ENCODE results near the gene EIF6.
A peak's percentile ranks its signal among the peaks of the same experiment; 100 is the strongest.
"Not testable (repeated sequence)": the region's sequence is repeated elsewhere in the genome, so short reads cannot be mapped to it uniquely, and the experiment has no call there.

EIF6 gene

DNA sequence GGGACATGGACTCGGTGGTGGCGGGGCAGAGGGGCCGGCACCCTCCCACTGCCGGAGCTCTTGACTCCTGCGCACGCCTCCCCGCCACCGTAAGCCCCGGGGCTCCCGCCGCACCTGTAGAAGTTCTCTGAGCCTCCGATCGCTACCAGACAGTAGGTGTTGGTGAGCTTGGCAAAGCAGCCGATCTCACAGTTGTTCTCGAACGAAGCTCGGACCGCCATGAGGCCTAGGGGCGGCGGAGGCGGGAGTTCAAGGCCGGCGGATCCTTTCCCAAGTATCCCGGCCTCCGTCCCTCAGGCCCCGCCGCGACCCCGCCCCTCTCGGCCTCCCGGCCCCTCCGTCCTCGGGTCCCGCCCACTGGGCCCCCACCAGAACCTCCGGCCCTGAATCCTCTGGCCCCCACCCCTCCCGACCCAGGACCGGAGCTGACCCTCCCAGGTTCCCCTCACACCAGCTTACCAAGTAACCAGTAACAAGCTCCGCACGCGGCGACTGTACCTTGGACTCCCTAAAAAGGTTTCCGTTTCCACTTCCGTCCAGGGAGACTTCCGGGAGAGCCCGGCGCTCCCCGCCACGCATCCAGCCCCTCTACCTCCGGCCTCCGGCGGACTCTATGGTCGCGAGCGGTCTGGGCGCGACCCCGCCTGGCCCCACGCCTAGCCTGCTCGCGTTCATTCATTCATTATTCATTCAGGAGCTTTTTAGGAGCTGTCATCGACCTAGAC is at the start of gene EIF6:
Gene EIF6, minus strand, starts transcription at position 506 of the 725 bp plus-strand sequence. Its CDS starts 285 bp downstream, at position 221.
- peak; percentile 50 to 64 for DNase-seq (ENCODE audit: low read depth in 2 of 2)

DNA sequence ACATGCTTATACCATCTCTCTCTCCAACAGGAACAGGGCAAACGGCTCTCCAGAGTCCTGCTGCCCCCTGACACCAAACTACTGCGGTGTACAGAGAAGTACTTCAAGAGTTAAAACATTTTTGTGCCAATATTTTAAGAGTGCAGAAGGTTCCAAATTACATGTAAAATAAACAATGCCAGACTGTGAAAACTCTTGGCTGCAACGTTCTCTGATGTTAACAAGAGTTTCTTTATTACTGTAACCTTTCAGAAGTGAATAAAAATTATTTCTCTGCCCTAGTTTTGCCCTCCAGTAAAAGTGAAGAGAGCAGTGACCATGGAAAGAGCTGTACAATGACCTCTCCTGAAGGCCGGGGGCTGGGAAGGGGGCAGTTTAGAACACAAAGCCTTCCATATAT is 49.0 kb upstream of the EIF6 start:
- no peak for DNase-seq (ENCODE audit: low read depth in 2 of 2)

GRCh38 chr20:35332540-35333200 is 48.1 kb upstream of the EIF6 start:
- DNase-seq (ENCODE audit: low read depth in 2 of 2): no peak

GRCh38 chr20:35329435-35330139 is 45.0 kb upstream of the EIF6 start:
- DNase-seq (ENCODE audit: low read depth in 2 of 2): no peak

DNA sequence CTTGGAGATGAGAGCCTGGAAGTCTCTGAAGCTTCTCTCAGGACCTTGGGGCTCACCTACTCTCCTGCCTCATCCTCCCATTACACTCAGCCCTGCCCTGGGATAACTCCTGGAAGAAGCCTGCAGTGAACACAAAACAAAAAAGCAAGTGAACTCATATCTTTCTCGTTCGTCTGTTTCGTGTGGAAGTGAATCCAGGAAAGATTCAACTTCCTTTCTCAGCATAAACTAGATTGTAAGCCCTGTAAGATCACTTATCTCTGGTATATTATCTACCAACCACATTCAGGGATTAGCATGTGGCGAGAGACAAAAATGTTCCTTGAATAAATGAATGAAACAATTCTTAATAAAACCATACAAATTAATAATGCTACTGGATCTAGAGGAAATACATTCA is 44.1 kb upstream of the EIF6 start:
- DNase-seq (ENCODE audit: low read depth in 2 of 2): no peak

DNA sequence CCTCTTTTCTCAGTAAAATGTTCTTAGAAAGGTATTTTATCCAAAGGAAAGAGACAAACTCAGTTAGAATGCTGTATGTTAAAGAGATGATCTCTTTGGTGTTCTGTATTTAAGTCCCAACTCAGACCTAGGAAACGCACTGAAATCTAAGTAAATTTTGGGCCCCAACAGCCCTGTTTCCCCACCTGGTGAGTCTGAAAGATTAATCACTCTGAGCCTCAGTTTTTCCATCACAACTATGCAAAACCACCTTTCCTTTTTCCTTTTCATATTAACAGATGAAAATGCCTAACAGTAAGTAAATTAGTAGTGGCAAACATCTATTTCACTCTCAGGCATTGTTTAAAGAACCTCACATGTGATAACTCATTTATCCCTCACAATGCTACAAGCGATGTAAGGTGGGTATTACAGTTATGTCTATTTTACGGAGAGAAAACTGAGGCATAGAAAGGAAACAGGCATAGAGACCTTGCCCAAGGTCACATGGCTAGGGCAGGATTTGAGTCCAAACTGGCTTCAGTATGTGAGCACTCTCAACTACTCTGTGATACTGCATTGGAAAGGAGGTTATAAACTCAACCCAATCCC is 43.6 kb upstream of the EIF6 start:
- no peak for DNase-seq (ENCODE audit: low read depth in 2 of 2)

- no peak for DNase-seq (ENCODE audit: low read depth in 2 of 2)
Observed at GRCh38 chr20:35327074-35327976, 42.8 kb upstream of the EIF6 start.

DNA sequence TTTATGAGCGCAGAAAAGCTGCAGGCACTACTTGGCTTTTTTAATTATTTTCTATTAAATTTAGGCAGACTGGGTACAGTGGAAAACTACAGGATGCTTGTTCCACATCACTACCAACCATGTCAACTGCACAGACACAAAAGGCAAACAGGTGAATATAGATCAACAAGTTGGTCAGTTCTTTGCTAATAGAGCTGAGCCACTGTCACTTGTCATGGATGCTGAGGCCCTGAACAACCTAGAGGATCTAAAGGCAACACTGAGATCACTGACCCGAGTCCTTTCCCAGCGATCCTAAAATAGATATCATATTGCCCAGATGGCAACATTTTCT is 42.1 kb upstream of the EIF6 start:
- DNase-seq (ENCODE audit: low read depth in 2 of 2): no peak

DNA sequence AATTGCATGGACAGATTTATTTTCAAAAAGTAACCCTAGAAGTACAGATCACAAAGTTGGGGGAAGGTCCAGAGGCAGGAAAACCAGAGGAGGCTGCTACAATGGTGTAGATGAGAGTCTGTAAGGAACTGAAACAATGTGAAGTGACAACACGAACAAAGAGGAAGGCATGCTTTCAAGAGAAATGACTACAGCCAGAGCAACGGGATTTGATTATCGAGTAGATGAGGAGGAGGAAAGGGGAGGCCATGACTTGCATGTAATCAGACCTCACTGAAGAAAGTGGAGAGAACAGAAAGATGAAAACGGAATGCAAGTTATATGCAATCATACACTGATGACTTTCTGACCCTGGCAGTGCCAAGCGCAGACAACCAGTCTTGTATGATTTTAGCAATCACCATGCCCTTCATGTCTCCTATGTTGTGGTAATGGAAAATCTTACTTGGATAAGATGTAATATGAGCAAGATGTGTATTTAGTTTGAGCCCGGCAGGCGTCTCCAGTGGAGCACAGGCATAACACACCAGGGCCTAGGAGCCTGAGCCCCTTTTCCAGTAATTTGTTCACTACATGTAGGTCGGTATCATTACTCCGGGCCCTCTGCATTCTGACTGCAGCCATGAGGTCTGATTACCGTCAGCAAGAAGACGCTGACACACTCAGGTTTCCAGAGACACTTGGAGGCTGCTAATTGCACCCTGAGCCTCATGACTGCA is 41.6 kb upstream of the EIF6 start:
- DNase-seq (ENCODE audit: low read depth in 2 of 2): no peak

DNA sequence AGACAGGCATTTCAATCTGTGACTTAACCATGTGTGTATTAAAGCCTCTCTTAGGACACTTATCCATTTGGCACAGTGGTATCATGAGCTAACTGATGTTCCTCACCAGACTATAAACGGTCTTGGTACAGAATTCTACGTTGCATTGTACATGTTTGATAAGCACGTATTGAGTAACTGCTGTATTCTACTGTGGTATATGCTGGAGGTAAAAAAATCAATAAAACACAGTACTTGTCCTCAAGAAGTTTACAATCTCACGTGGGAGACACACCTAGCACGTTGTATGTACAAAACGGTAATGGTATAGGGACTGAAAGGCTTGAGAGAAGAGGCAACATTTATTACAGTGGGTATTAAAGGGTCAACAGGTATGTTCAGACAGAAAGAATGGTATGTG is 40.8 kb upstream of the EIF6 start:
- no peak for DNase-seq (ENCODE audit: low read depth in 2 of 2)

- DNase-seq (ENCODE audit: low read depth in 2 of 2): no peak
Observed at GRCh38 chr20:35320396-35321126, 36.0 kb upstream of the EIF6 start.

DNA sequence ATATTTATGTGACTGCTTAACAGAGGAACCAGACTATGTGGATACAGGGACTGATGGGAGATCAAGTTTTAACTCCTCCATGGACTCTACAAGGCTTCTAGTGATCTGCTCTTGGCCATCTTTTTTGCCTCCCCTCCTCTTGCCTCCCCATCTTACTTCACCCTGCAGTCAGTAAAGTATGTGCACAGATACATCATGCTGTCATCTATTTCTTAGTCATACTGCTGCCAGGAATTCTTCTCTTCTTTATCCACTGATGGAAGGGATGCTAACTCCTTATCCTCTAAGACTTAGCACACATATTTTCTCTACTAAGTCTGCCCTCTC is 35.3 kb upstream of the EIF6 start:
- no peak for DNase-seq (ENCODE audit: low read depth in 2 of 2)

GRCh38 chr20:35319192-35319870 is 34.8 kb upstream of the EIF6 start:
- DNase-seq (ENCODE audit: low read depth in 2 of 2): no peak

DNA sequence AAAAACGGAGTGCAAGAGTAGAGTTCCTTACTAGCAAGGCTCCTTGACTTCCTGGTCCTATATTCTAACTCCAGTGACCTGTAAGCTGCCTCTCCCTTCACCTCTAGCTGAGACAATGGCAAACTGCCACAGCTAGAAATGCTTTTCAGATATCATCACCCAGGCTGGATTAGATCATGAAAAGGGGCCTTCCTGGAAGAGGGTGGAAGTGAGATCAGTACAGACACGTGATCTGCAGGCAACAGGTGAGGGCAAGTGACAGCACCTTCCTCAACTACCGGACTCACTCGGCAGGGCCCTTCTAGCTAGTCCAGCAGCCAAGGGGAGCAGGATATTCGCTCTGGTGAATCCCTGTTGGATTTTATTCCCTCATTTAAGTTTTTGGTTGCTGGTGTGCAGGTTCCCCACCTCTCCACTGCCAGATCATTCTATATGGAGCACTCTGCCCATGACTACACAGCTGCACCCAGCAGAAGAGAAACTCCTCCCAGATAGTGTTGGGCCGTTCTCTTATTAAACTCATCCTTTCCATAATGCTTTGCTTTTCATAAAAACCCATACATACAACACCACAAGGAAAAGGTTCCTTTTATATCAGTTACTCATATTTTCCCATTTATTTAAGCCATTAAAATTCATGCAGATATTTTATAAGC is 34.1 kb upstream of the EIF6 start:
- DNase-seq (ENCODE audit: low read depth in 2 of 2): no peak

GRCh38 chr20:35317416-35318210 is 33.0 kb upstream of the EIF6 start:
- no peak for DNase-seq (ENCODE audit: low read depth in 2 of 2)

DNA sequence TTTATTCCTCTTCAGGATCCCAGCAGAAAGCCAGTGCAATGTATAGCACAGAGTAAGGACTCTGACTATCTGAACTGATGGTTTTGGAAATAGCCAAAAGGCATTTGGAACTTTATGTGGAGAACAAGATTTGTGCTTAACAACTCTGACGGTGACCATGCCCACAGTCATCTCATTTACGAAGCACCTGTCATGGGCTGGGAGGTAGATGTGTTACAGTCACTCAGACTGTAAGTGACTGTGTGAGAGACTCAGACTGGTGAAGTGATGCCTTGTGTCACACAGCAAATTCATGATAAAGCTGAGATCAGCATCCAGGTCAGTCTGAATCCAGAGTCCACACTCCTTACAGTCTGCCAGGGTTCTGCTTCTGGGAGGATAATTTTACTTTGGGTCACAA is 31.5 kb upstream of the EIF6 start:
- DNase-seq (ENCODE audit: low read depth in 2 of 2): no peak

DNA sequence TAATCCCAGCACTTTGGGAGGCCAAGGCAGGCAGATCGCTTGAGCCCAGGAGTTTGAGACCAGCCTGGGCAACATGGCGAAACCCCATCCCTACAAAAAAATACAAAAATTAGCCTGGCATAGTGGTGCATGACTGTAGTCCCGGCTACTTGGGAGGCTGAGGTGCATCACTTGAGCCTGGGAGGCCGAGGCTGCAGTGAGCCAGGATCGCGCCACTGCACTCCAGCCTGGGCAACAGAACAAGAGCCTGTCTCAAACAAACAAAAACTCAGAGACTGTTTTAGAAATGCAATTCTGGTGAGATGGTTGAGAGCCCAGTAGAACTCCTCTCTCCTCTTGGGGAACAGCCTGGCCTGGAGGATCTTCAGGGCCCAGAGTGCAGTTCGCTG is 31.1 kb upstream of the EIF6 start:
- DNase-seq (ENCODE audit: low read depth in 2 of 2): not testable (repeated sequence)

- no peak for DNase-seq (ENCODE audit: low read depth in 2 of 2)
Observed at GRCh38 chr20:35314816-35315631, 30.5 kb upstream of the EIF6 start.

Measured in activated CD8-positive, alpha-beta memory T cell treated with anti-CD3 and anti-CD28 coated beads for 4 hours (primary cell).